Measurements from ENCODE around the gene HDAC1.

Gene HDAC1

GRCh38 chr1:32364836-32365235 lies 73.0 kb downstream of the HDAC1 start:
- TF ChIP-seq, protein P1, sequence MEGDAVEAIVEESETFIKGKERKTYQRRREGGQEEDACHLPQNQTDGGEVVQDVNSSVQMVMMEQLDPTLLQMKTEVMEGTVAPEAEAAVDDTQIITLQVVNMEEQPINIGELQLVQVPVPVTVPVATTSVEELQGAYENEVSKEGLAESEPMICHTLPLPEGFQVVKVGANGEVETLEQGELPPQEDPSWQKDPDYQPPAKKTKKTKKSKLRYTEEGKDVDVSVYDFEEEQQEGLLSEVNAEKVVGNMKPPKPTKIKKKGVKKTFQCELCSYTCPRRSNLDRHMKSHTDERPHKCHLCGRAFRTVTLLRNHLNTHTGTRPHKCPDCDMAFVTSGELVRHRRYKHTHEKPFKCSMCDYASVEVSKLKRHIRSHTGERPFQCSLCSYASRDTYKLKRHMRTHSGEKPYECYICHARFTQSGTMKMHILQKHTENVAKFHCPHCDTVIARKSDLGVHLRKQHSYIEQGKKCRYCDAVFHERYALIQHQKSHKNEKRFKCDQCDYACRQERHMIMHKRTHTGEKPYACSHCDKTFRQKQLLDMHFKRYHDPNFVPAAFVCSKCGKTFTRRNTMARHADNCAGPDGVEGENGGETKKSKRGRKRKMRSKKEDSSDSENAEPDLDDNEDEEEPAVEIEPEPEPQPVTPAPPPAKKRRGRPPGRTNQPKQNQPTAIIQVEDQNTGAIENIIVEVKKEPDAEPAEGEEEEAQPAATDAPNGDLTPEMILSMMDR (IDR thresholded peaks at IDR 0.05; ENCODE audit: insufficient read depth, low read depth, low read length, missing control alignments), result no peak
- DNase-seq (ENCODE audit: low read depth), result no peak
- no peak overlapping the region for H3K4me3 ChIP-seq (ENCODE audit: low read length)

- DNase-seq (ENCODE audit: low read depth), result no peak
- H3K4me3 ChIP-seq (ENCODE audit: low read length), result no peak overlapping the region
- TF ChIP-seq, protein P1 (IDR thresholded peaks at IDR 0.05; ENCODE audit: insufficient read depth, low read depth, low read length, missing control alignments), result no peak
These were observed 73.6 kb downstream of the HDAC1 start for GRCh38 chr1:32365445-32365844.

GRCh38 chr1:32367912-32368635 lies 76.2 kb downstream of the HDAC1 start:
- no peak for DNase-seq (ENCODE audit: low read depth)

DNA sequence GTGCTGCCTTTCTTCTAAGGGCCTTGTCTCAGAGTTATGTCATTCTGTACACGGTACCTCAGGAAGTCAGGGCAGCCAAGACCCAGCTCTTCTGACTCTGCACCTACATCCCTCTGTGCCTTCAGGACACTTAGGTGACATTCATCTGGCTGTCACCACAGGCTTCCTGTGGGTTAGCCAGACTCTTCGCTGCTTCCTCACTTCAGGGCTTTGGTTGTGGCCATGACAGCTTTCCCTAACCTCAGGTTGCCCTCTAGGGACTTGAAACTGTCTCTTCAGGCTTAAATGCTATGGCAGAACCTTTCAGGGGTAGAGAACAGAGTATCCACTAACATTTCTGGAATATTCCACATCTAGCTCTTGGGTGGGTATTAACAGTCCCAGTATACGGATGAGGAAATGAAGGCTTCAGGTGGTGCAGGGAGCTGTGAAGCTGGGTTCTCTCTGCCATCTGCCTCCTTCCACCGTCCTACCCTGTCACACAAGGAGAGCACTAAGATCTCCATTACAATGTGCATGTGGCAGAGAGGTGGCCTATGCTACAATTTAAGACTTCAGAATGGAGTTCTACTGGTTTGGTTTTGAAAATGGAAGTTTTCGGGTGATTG lies 80.4 kb downstream of the HDAC1 start:
- H3K4me3 ChIP-seq (ENCODE audit: low read length), result no peak overlapping the region
- TF ChIP-seq, protein P1 (IDR thresholded peaks at IDR 0.05; ENCODE audit: insufficient read depth, low read depth, low read length, missing control alignments), result peak; percentile 4
- no peak for DNase-seq (ENCODE audit: low read depth)

More at GRCh38 chr1:32367912-32368635, 76.2 kb downstream of the HDAC1 start:
- TF ChIP-seq, protein P1 (IDR thresholded peaks at IDR 0.05; ENCODE audit: insufficient read depth, low read depth, low read length, missing control alignments), result no peak
- no peak overlapping the region for H3K4me3 ChIP-seq (ENCODE audit: low read length)

DNA sequence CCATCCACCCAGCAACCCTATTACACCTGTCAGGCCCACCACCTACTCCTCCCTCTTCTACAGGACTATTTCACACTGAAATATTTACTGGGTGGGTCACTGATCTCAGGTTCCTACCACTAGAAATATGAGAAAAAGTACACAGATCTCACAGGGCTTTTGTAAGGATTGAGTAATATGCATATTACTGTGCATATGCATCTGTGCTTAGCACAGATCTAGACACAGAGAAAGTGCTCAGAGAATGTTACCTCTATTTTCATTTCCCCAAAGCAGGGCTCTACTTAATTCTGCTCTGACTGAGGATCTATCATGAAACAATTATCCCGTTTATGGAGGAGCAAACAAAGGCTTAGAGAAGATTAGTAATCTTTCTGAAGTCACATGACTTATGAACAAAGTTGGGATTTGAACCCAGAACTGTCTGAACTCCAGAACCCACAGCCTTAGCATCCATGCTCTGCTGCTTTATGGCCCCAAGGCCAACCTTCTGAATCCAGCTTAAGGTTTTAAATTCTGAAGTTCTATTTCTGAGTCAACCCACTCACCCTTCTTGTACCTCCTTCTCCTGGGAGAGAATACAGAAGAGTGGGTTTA lies 82.2 kb downstream of the HDAC1 start:
- no peak overlapping the region for H3K4me3 ChIP-seq (ENCODE audit: low read length)
- TF ChIP-seq, protein P1 (IDR thresholded peaks at IDR 0.05; ENCODE audit: insufficient read depth, low read depth, low read length, missing control alignments), result no peak
- no peak for DNase-seq (ENCODE audit: low read depth)

DNA sequence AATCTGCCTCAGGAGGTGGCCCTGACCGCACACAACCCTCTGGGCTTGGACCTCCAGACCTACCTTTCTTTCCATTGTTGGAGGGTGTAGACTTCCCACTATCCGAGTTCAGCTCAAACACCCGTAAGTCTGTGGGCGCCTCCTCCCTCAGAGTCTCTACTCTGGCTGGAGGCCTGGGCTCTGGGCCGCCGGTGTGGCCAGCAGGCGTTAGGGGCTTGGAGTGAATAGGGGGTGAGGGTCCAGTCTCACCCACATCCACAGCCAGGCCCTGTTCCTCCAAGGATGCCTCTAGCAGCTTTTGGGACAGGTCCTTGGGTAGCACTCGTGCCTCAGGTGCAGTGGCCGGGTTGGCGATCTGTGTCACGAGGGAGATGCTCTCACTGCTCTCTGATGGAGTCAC lies 84.3 kb downstream of the HDAC1 start:
- DNase-seq (ENCODE audit: low read depth), result no peak
- TF ChIP-seq, protein P1 (IDR thresholded peaks at IDR 0.05; ENCODE audit: insufficient read depth, low read depth, low read length, missing control alignments), result no peak
- H3K4me3 ChIP-seq (ENCODE audit: low read length), result no peak overlapping the region

Measured in epithelial cell of esophagus (primary cell).